Measurements from ENCODE around the gene ACOT7. TPM values are rescaled to one million over a fixed set of nuclear protein-coding genes. Genes with fewer than 3 reads are reported as not detected.
A peak's percentile ranks its signal among the peaks of the same experiment; 100 is the strongest.

The ACOT7 gene
- total and polyA plus RNA-seq, 2 of the 13 experiments (the other 11 are each of a cell fraction or from before 2014, with no cell fraction given) = 33.0 to 55.8 TPM

DNA sequence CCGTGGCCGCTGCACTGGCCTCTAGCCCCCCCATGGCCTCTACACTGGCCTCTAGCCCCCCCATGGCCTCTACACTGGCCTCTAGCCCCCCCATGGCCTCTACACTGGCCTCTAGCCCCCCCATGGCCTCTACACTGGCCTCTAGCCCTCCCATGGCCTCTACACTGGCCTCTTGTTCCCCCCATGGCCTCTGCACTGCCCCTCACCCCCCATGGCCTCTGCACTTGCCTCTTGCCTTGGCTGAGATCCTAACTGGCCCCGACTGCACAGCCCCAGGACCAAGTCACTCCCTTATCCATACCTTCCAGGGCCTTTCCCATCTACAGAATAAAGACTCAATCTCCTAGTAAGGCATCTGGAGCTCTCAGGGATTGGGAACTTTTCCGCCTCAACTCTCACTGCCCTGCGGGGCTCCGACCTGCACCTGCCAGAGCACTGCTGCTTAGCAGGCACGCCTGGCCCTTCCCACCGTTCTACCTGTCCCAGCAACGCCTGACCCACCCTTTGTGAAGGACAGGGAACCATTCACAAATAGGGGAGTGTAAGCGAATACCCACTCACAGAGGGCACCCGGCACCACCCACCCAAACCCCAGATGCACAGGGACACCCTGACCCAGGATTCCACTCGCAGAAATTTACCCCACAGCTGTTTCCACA lies 38.8 kb downstream of the ACOT7 start:
- no peak overlapping the region for H3K4me3 ChIP-seq (replicated peaks in 1 of 3; ENCODE audit: insufficient read depth in 1 of 3, low read depth in 2 of 3, low read length in 3 of 3)
- FAIRE-seq = no peak
- no peak for TF ChIP-seq SP1 (IDR thresholded peaks at IDR 0.05)
- no peak for TF ChIP-seq SP1 (CRISPR knock-in tag; IDR thresholded peaks at IDR 0.05)
- TF ChIP-seq ZNF441 (CRISPR knock-in tag; IDR thresholded peaks at IDR 0.05; ENCODE audit: borderline replicate concordance) = no peak
- TF ChIP-seq, protein P1, sequence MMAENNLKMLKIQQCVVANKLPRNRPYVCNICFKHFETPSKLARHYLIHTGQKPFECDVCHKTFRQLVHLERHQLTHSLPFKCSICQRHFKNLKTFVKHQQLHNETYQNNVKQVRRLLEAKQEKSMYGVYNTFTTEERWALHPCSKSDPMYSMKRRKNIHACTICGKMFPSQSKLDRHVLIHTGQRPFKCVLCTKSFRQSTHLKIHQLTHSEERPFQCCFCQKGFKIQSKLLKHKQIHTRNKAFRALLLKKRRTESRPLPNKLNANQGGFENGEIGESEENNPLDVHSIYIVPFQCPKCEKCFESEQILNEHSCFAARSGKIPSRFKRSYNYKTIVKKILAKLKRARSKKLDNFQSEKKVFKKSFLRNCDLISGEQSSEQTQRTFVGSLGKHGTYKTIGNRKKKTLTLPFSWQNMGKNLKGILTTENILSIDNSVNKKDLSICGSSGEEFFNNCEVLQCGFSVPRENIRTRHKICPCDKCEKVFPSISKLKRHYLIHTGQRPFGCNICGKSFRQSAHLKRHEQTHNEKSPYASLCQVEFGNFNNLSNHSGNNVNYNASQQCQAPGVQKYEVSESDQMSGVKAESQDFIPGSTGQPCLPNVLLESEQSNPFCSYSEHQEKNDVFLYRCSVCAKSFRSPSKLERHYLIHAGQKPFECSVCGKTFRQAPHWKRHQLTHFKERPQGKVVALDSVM (CRISPR knock-in tag; IDR thresholded peaks at IDR 0.05) = peak; percentile 99
- no peak for TF ChIP-seq ZNF446 (CRISPR knock-in tag; IDR thresholded peaks at IDR 0.05)
- no peak for TF ChIP-seq DMTF1 (CRISPR knock-in tag; IDR thresholded peaks at IDR 0.05)
- TF ChIP-seq ETV6 (CRISPR knock-in tag; conservative IDR thresholded peaks at IDR 0.05) = no peak
- no peak for TF ChIP-seq HNF4A (CRISPR knock-in tag; IDR thresholded peaks at IDR 0.05)
- CTCF ChIA-PET (ENCODE audit: low intra/inter-chr PET ratio, low total read pairs) = no interaction called here
- H3K79me2 ChIP-seq (ENCODE audit: insufficient read depth, low read length) = peaks cover 20% of the 10 kb centered on the region
- H3K27me3 ChIP-seq (ENCODE audit: control insufficient read depth in 1 of 2, insufficient read depth in 2 of 2, low read length in 2 of 2) = no peaks in the 10 kb centered on the region
- no peak for DNase-seq (ENCODE audit: low spot score)
- POLR2A ChIA-PET = interaction anchor here (1.2 to 3.0 kb wide), 2 partner anchors 38 to 39 kb away, joined by 6 to 24 read pairs; partner anchors contain the start of gene ACOT7
- in situ Hi-C loops (cut with HindIII; ENCODE audit: extremely low pct_ligation_motif_present, low pct_unique_long_range_greater_than_20kb) (loop anchor here (5.0 kb wide), 1 partner anchor 48 kb away; no protein-coding TSS in a partner anchor), intact Hi-C loops (cut with micrococcal nuclease; ENCODE audit: unreplicated experiment) (loop anchor here (5.0 kb wide), 1 partner anchor 38 kb away; the partner anchor contains the start of gene ACOT7)
- 72% methylated on average over 12 of the region's 12 CpGs for WGBS (ENCODE audit: low lambda C conversion rate)
- H3K9me3 ChIP-seq (ENCODE audit: low read length) = no peaks in the 10 kb centered on the region
- no TSS peak for BruUV-seq (replicated peaks)
- peak overlapping the region; percentile 43 for H3K27ac ChIP-seq (ENCODE audit: extremely low read length, insufficient read depth, low read length)
- ATAC-seq = no peak
- no peak overlapping the region for H3K9ac ChIP-seq (ENCODE audit: insufficient read depth, low read depth, low read length)
- H3K36me3 ChIP-seq (replicated peaks in 1 of 2; ENCODE audit: control insufficient read depth in 1 of 2, insufficient read depth in 2 of 2, low read length in 2 of 2) = no peaks in the 10 kb centered on the region
- H3K4me1 ChIP-seq (ENCODE audit: insufficient read depth, low read length) = peaks cover 81% of the 10 kb centered on the region
- no peaks in the 10 kb centered on the region for H4K20me1 ChIP-seq (ENCODE audit: insufficient read depth, low read length)
- no peak overlapping the region for H3K4me2 ChIP-seq (ENCODE audit: low read depth, low read length)
- H2AFZ ChIP-seq (ENCODE audit: low read length) = no peak overlapping the region

All from HepG2 (cell line).